Neuron (in vitro differentiated cells): ENCODE data around the gene CFB.
A peak's percentile ranks its signal among the peaks of the same experiment; 100 is the strongest.

ENCODE experiments used
- H2AFZ ChIP-seq: one replicate; pipeline ENCODE4 v1.6.1; 2013; ENCODE audit warnings: low read depth, mild to moderate bottlenecking, inconsistent platforms, low read length, moderate library complexity
- H3K27me3 ChIP-seq: one replicate; pipeline ENCODE4 v1.6.1; 2013; ENCODE audit warnings: low read length; ENCODE audit not compliant: insufficient read depth
- H3K36me3 ChIP-seq: one replicate; pipeline ENCODE4 v1.6.1; 2013; ENCODE audit warnings: low read length; ENCODE audit not compliant: insufficient read depth
- H3K4me1 ChIP-seq: one replicate; pipeline ENCODE4 v1.6.1; 2013; ENCODE audit warnings: low read length; ENCODE audit not compliant: insufficient read depth
- H3K4me3 ChIP-seq: 2 replicates; pipeline ENCODE4 v1.5.1; 2013; ENCODE audit warnings: mild to moderate bottlenecking, low read length, moderate library complexity
- H3K9me3 ChIP-seq: one replicate; pipeline ENCODE4 v1.6.1; 2013; ENCODE audit warnings: low read length

The CFB gene

DNA sequence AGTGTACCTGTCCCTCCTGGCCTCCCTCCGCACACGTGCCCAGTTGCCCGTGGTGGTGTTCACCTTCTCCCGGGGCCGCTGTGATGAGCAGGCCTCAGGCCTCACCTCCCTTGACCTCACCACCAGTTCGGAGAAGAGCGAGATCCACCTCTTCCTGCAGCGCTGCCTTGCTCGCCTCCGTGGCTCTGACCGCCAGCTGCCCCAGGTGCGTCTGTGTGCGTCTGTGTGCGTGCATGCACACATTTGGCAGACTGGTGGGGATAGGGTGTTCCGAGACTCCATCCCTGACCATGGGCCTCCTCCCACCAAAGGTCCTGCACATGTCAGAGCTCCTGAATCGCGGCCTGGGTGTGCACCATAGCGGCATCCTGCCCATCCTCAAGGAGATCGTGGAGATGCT lies 18.0 kb downstream of the CFB start:
- peaks cover 73% of the 10 kb centered on the region for H3K36me3 ChIP-seq
- no peak overlapping the region for H2AFZ ChIP-seq
- H3K9me3 ChIP-seq, result no peaks in the 10 kb centered on the region
- peaks cover 9% of the 10 kb centered on the region for H3K4me1 ChIP-seq
- no peak overlapping the region for H3K4me3 ChIP-seq
- no peaks in the 10 kb centered on the region for H3K27me3 ChIP-seq

- Histone ChIP-seq H3K4me1 (no peaks in the 10 kb centered on the region), H3K9me3 (no peaks in the 10 kb centered on the region), H3K27me3 (no peaks in the 10 kb centered on the region), H3K4me3 (no peak overlapping the region), H3K36me3 (peaks cover 85% of the 10 kb centered on the region), H2AFZ (no peak overlapping the region)
Measured at GRCh38 chr6:31965700-31966099, 19.8 kb downstream of the CFB start.

DNA sequence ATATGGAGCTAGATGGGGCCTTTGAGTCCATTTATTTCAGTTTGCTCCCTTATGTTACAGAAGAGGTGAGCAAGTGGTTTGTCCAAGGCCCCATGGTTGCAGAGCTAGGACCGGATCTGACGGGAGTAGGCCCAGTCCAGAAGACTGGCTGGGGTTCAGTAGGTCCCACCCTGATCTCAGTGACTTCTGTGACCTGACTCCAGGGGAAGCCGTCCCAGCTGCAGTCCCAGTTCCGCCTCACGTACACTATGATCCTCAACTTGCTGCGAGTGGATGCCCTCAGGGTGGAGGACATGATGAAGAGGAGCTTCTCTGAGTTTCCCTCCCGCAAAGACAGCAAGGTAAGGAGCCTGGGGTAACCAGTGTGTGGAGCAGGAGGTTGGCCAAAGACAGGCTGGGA lies 20.6 kb downstream of the CFB start:
- Histone ChIP-seq H2AFZ (no peak overlapping the region), H3K9me3 (no peaks in the 10 kb centered on the region), H3K36me3 (peaks cover 78% of the 10 kb centered on the region), H3K4me1 (peaks cover 7% of the 10 kb centered on the region), H3K27me3 (no peaks in the 10 kb centered on the region), H3K4me3 (no peak overlapping the region)

DNA sequence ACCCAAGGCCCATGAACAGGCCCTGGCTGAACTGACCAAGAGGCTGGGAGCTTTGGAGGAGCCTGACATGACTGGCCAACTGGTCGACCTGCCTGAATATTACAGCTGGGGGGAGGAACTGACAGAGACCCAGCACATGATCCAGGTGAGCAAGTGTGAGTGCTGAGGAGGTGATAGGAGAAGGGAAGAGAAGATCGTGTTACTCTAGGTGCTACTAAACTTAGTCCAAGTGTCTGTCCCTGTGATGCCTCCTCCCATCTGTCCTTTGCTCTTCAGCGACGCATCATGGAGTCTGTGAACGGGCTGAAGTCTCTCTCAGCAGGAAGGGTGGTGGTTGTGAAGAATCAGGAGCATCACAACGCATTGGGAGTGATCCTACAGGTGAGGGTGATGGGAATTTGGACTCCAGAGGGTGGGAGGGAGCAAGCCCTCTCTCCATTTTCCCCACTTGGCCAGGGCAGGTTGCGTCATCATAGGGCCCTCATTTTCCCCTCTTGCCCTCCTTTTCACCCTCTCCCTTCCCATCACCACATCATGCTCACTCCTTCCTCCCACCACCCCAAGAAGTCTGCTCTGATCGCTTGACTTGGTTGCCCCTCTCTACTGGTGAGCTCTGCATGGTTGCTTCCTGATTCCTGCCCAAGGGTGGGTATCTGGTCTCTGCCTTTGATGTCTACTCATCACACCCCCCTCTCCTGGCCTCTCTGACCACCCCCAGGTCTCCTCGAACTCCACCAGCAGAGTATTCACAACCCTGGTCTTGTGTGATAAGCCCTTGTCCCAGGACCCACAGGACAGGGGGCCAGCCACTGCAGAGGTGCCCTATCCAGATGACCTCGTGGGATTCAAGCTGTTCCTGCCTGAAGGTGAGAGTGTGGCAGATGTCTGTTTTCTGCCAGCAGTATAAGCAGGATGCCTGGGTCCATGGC lies 21.4 kb downstream of the CFB start:
- Histone ChIP-seq H3K4me3 (no peak overlapping the region), H3K9me3 (no peaks in the 10 kb centered on the region), H3K36me3 (peaks cover 71% of the 10 kb centered on the region), H3K27me3 (no peaks in the 10 kb centered on the region), H3K4me1 (peaks cover 8% of the 10 kb centered on the region), H2AFZ (no peak overlapping the region)

DNA sequence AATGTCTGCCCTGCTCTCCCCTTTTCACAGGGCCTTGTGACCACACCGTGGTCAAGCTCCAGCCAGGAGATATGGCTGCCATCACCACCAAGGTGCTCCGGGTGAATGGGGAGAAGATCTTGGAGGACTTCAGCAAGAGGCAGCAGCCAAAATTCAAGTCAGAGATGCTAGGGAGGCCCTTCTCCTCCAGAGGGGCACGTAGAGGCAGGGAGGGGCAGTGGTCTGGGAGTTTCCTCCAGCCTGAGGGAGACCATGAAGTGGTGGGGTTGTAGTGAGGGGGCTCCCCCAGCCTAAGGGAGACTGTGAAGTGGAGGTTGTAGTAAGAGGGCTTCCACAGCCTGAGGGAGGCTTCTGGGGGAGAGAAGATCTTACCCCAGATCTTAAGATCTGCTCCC lies 22.0 kb downstream of the CFB start:
- H3K27me3 ChIP-seq, result no peaks in the 10 kb centered on the region
- H3K9me3 ChIP-seq, result no peaks in the 10 kb centered on the region
- peaks cover 64% of the 10 kb centered on the region for H3K36me3 ChIP-seq
- H2AFZ ChIP-seq, result no peak overlapping the region
- peaks cover 12% of the 10 kb centered on the region for H3K4me1 ChIP-seq
- H3K4me3 ChIP-seq, result no peak overlapping the region

DNA sequence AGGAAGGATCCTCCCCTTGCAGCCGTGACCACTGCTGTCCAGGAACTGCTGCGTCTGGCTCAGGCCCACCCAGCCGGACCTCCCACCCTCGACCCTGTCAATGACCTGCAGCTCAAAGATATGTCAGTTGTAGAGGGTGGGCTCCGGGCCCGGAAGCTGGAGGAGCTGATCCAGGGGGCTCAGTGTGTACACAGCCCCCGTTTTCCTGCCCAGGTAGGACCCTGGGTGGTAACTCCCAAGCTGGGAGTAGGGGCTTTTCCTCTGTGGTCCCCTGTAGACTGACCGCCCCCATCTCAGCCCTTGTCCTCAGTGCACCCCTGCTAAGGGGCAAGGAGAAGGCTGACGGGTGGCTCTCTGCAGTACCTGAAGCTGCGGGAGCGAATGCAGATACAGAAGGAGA lies 22.4 kb downstream of the CFB start:
- Histone ChIP-seq H2AFZ (no peak overlapping the region), H3K4me1 (peaks cover 16% of the 10 kb centered on the region), H3K4me3 (no peak overlapping the region), H3K27me3 (no peaks in the 10 kb centered on the region), H3K9me3 (no peaks in the 10 kb centered on the region), H3K36me3 (peaks cover 60% of the 10 kb centered on the region)

GRCh38 chr6:31968791-31969711 lies 23.2 kb downstream of the CFB start:
- Histone ChIP-seq H3K27me3 (no peaks in the 10 kb centered on the region), H3K4me3 (no peak overlapping the region), H3K4me1 (peaks cover 17% of the 10 kb centered on the region), H3K36me3 (peaks cover 53% of the 10 kb centered on the region), H3K9me3 (no peaks in the 10 kb centered on the region), H2AFZ (no peak overlapping the region)

DNA sequence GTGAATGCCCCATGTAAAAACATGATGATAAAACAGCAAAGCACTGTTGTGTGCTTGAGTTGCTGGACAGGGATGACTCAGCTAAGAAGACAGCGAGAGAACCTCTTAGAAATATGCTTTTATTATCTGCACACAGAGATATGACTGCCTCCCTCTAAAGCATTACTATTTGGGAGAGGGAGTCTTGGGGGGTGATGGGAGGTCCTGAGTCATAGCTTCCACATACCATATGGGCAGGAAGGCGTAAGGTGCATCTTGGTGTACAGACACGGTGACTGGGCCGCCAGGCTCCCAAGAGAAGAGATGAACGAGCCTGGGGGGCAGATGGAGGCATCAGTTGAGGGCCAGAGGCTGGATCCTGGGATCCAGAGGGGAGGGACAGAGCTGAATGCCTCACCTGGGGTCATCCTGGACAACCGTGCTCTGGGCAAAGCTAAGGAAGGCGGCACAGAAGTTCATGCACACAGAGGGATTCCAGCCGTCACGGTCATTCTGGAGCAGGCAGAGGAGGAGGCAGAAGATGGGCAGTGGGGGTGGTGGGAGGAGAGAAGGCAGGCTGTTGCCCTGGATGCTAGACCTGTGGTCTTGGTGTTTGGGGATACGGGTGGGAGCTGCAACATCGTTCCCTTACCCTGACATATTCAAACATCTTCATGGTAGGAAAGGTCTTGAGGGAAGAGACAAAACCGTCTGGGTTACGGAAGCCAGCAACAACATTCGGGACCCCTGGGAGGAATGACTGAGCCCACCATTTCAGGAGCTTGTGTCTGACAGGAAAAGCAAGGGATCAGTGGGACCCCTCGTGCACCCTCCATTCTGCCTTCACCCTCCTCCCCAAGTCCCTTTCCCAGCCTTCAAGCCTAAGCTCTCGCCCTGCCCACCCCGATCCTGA lies 24.1 kb downstream of the CFB start:
- H3K4me3 ChIP-seq, result no peak overlapping the region
- no peak overlapping the region for H2AFZ ChIP-seq
- H3K4me1 ChIP-seq, result peaks cover 17% of the 10 kb centered on the region
- peaks cover 49% of the 10 kb centered on the region for H3K36me3 ChIP-seq
- no peaks in the 10 kb centered on the region for H3K27me3 ChIP-seq
- no peaks in the 10 kb centered on the region for H3K9me3 ChIP-seq

DNA sequence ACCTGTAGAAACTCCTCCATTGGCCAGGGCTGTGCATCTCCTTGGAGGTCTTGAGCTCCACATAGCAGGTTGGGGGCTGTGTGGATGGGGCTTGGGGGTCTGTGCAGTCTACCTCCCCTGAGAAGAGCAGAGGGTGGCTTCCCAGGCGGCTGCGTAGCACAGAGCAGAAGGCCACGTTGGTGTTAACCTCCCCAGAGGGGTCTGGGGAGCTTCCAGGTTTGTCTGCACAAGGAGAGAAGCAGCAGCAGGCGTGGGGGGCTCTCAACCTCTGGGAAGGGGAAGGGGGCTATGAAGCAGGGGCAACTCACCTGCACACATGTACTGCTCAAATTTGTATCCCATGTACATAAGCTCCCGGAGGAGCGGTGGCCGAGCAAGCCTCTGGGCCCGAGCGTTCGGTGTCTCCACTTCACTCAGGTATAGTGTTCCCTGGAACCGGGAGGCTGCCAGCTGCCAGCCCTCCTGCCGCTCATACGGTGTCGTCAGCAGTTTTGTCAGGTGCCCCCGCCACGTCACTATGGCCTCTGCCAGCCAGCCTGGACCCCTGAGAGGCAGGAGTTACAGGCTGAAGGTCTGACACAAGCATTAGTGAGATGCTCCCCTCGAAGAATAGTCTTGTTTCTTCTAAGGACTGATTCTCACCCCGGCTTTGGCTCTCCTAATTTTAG lies 24.8 kb downstream of the CFB start:
- Histone ChIP-seq H2AFZ (no peak overlapping the region), H3K4me3 (peak overlapping the region; percentile 56), H3K4me1 (peaks cover 17% of the 10 kb centered on the region), H3K27me3 (no peaks in the 10 kb centered on the region), H3K9me3 (no peaks in the 10 kb centered on the region), H3K36me3 (peaks cover 45% of the 10 kb centered on the region)

DNA sequence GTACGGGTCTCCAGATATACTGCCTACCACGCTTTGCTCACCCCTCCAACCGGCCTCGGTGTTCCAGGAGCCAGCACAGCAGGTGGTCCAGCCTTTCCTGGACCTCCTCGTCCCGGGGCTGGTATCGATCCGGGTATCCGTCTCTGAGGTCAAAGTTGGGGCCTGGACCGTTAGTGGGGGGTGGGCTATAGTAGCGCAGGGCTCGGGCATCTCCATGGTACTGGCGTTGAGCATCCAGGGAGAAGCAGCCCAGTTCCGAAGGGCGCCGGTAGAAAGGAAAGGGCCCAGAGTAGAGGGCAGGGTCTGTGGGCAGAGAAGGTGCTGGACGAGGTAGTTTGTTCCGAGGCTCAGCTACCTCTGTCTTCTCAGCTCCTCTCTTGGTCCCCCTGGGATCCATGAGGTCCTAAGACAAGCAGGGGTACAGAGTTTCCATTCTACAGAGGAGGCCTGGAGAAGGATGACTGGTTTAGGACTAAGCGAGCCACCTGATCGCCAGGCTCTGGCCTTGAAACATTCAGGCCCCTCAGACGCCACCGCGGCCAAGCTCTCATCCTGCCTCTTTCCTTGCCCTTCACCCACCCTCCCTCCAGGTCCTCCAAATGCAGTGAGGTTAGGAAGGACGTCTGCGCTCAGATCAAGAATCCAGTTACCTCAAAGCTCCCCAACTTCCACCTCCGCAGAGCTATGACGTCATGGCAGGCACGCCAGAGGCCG lies 25.5 kb downstream of the CFB start:
- H3K9me3 ChIP-seq, result no peaks in the 10 kb centered on the region
- H3K27me3 ChIP-seq, result no peaks in the 10 kb centered on the region
- peak overlapping the region; percentile 56 for H3K4me3 ChIP-seq
- peaks cover 17% of the 10 kb centered on the region for H3K4me1 ChIP-seq
- H2AFZ ChIP-seq, result peak overlapping the region; percentile 72
- H3K36me3 ChIP-seq, result peaks cover 41% of the 10 kb centered on the region

DNA sequence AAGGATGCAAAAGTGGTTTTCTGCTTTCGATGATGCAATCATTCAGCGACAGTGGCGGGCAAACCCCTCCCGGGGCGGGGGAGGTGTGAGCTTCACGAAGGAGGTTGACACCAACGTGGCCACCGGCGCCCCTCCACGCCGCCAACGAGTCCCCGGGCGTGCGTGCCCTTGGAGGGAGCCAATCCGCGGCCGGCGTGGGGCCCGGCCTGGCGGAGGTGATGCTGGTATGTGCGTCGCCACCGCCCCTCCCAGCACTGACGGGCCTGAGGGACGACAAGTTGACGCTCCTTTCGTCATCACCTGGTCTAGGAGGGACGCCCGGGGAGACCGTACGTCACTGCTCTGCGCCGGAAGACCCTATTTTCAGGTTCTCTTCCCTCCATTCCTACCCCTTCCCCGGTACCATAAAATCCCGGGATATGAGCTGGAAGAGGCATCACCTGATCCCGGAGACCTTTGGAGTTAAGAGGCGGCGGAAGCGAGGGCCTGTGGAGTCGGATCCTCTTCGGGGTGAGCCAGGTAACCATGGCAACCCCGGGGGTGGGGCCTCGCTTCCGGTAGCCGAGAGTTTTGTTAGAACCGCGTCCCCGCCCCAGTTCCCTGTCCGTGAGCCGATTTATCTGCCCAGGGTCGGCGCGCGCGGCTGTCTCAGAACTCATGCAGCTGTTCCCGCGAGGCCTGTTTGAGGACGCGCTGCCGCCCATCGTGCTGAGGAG lies 26.3 kb downstream of the CFB start, which contains the start of gene DXO:
Gene DXO, minus strand, starts transcription at position 146 of the 716 bp plus-strand sequence. CDS start 463 bp downstream, outside the sequence.
- Histone ChIP-seq H3K4me1 (peaks cover 17% of the 10 kb centered on the region), H2AFZ (peak within 1 kb of the TSS; percentile 72), H3K36me3 (peaks cover 33% of the 10 kb centered on the region), H3K27me3 (no peaks in the 10 kb centered on the region), H3K4me3 (peak within 1 kb of the TSS; percentile 56), H3K9me3 (no peaks in the 10 kb centered on the region)
